IMR-90 (cell line): ENCODE measurements around the gene SOBP. TPM values are rescaled to one million over a fixed set of nuclear protein-coding genes. Genes with fewer than 3 reads are reported as not detected.

Experiments
- ATAC-seq: fragments of 200-7000 bp; cut with Tn5 transposase; 2 replicates; pipeline ENCODE4 v1.9.1; 2020; ENCODE audit warnings: low read depth, mild to moderate bottlenecking, moderate library complexity
- BruUV-seq: library from RNA; stranded (reverse); fragments of 400-500 nt; replicated peaks from 2 replicates; lab custom pipeline; 2021; lab: Mats Ljungman, UMichigan
- CTCF ChIA-PET: fragments of 300-600 bp; formaldehyde crosslinking; extraction: SDS; loops from one replicate; lab custom pipeline; 2021; ENCODE audit warnings: antibody characterized with exemption; lab: Yijun Ruan, JAX
- POLR2A ChIA-PET: fragments of 300-600 bp; sonication (Branson Sonifier 250); formaldehyde crosslinking; loops from one replicate; lab custom pipeline; 2022; ENCODE audit warnings: antibody characterized with exemption; ENCODE audit not compliant: unreplicated experiment; lab: Charles Lee
- DNase-seq: peaks from one replicate; pipeline ENCODE4 v3.0.0; 2013
- H2AFZ ChIP-seq: replicated peaks from 2 replicates; pipeline ENCODE3; 2013; ENCODE audit warnings: low read length, mild to moderate bottlenecking; ENCODE audit not compliant: poor library complexity
- H2AK5ac ChIP-seq: 2 replicates; pipeline ENCODE4 v1.6.1; 2013; ENCODE audit warnings: low read depth, low read length, inconsistent platforms
- H2AK9ac ChIP-seq: replicated peaks from 2 replicates; pipeline ENCODE3; 2013; ENCODE audit warnings: mild to moderate bottlenecking, low read depth, low read length, moderate library complexity; ENCODE audit not compliant: poor library complexity
- H2BK120ac ChIP-seq: 2 replicates; pipeline ENCODE4 v1.6.1; 2013; ENCODE audit warnings: low read depth, low read length, inconsistent platforms
- H2BK15ac ChIP-seq: 3 replicates; pipeline ENCODE4 v1.6.1; 2013; ENCODE audit warnings: low read depth, low read length, inconsistent platforms
- H2BK20ac ChIP-seq: 2 replicates; pipeline ENCODE4 v1.6.1; 2013; ENCODE audit warnings: low read depth, mild to moderate bottlenecking, inconsistent platforms, low read length, moderate library complexity
- H2BK5ac ChIP-seq: 2 replicates; pipeline ENCODE4 v1.6.1; 2013; ENCODE audit warnings: mild to moderate bottlenecking, low read depth, low read length, inconsistent platforms; ENCODE audit not compliant: poor library complexity, severe bottlenecking
- H3K14ac ChIP-seq: replicated peaks from 2 replicates; pipeline ENCODE4 v1.6.1; 2013; ENCODE audit warnings: low read depth, low read length, inconsistent platforms
- H3K18ac ChIP-seq: 2 replicates; pipeline ENCODE4 v1.6.1; 2013; ENCODE audit warnings: low read depth, low read length, control low read depth
- H3K23ac ChIP-seq: 2 replicates; pipeline ENCODE4 v1.6.1; 2013; ENCODE audit warnings: low read depth, low read length, inconsistent platforms
- H3K27ac ChIP-seq: 2 replicates; pipeline ENCODE4 v1.5.1; 2013; ENCODE audit warnings: mild to moderate bottlenecking, control low read depth, low read length; ENCODE audit not compliant: insufficient read depth
- H3K27me3 ChIP-seq: 2 replicates; pipeline ENCODE4 v1.6.1; 2013; ENCODE audit warnings: low read length; ENCODE audit not compliant: control insufficient read depth, insufficient read depth
- H3K36me3 ChIP-seq: 2 replicates; pipeline ENCODE4 v1.6.1; 2013; ENCODE audit warnings: low read length, mixed read lengths; ENCODE audit not compliant: control insufficient read depth, insufficient read depth
- H3K4ac ChIP-seq: 2 replicates; pipeline ENCODE4 v1.6.1; 2013; ENCODE audit warnings: low read depth, low read length, inconsistent platforms
- H3K4me1 ChIP-seq: 2 replicates; pipeline ENCODE4 v1.6.1; 2013; ENCODE audit warnings: low read length, mixed read lengths; ENCODE audit not compliant: control insufficient read depth, insufficient read depth
- H3K4me2 ChIP-seq: 2 replicates; pipeline ENCODE4 v1.6.1; 2013; ENCODE audit warnings: low read depth, mild to moderate bottlenecking, control low read depth, low read length, moderate library complexity
- H3K4me3 ChIP-seq: 2 replicates; pipeline ENCODE4 v1.5.1; 2013; ENCODE audit warnings: low read depth, mild to moderate bottlenecking, control low read depth, low read length, moderate library complexity; ENCODE audit not compliant: insufficient read depth
- H3K56ac ChIP-seq: 2 replicates; pipeline ENCODE4 v1.6.1; 2013; ENCODE audit warnings: low read length, inconsistent platforms; ENCODE audit not compliant: insufficient read depth; ENCODE audit errors: extremely low read depth
- H3K79me1 ChIP-seq, 2 experiments: 2 replicates each; pipeline ENCODE4 v1.6.1; 2013; ENCODE audit warnings: low read length in 2 of 2, inconsistent platforms in 1 of 2, low read depth in 1 of 2
- H3K9ac ChIP-seq: 2 replicates; pipeline ENCODE4 v1.6.1; 2013; ENCODE audit warnings: low read depth, low read length, control low read depth
- H3K9me1 ChIP-seq: 2 replicates; pipeline ENCODE4 v1.6.1; 2013; ENCODE audit warnings: low read length, inconsistent platforms; ENCODE audit not compliant: insufficient read depth
- H3K9me3 ChIP-seq: 2 replicates; pipeline ENCODE4 v1.6.1; 2013; ENCODE audit warnings: low read length; ENCODE audit not compliant: control insufficient read depth, insufficient read depth
- H4K20me1 ChIP-seq: 2 replicates; pipeline ENCODE4 v1.6.1; 2013; ENCODE audit warnings: low read length, inconsistent platforms; ENCODE audit not compliant: insufficient read depth
- H4K5ac ChIP-seq: 2 replicates; pipeline ENCODE4 v1.6.1; 2013; ENCODE audit warnings: mild to moderate bottlenecking, low read depth, low read length, control low read depth
- H4K8ac ChIP-seq, 2 experiments: 2 replicates each; pipeline ENCODE4 v1.6.1; 2013; ENCODE audit warnings: low read depth in 2 of 2, low read length in 2 of 2, control low read depth in 1 of 2, inconsistent platforms in 1 of 2
- H4K91ac ChIP-seq: 2 replicates; pipeline ENCODE4 v1.6.1; 2013; ENCODE audit warnings: low read depth, low read length, inconsistent platforms; ENCODE audit not compliant: insufficient read depth
- BHLHE40 ChIP-seq: fragments of 150-350 bp; IDR thresholded peaks from 2 replicates; pipeline ENCODE4 v1.6.1; 2016; ENCODE audit warnings: mild to moderate bottlenecking, low read depth, low read length
- CEBPB ChIP-seq: IDR thresholded peaks from 2 replicates; pipeline ENCODE4 v1.6.1; 2012; ENCODE audit warnings: low read depth, low read length, improper control_type of control experiment
- CHD1 ChIP-seq: IDR thresholded peaks from 2 replicates; pipeline ENCODE4 v1.6.1; 2012; ENCODE audit warnings: low read depth, low read length, improper control_type of control experiment
- FOS ChIP-seq: fragments of 150-350 bp; IDR thresholded peaks from 2 replicates; pipeline ENCODE4 v1.6.1; 2016; ENCODE audit warnings: low read depth, low read length
- MAFK ChIP-seq: IDR thresholded peaks from 2 replicates; pipeline ENCODE4 v1.6.1; 2012; ENCODE audit warnings: low read depth, low read length, improper control_type of control experiment
- MAZ ChIP-seq: IDR thresholded peaks from 2 replicates; pipeline ENCODE4 v1.6.1; 2012; ENCODE audit warnings: low read depth, mild to moderate bottlenecking, low read length, improper control_type of control experiment, moderate library complexity, borderline replicate concordance
- MXI1 ChIP-seq: IDR thresholded peaks from 2 replicates; pipeline ENCODE4 v1.6.1; 2012; ENCODE audit warnings: low read depth, mild to moderate bottlenecking, low read length, moderate library complexity, borderline replicate concordance
- POLR2A ChIP-seq: IDR thresholded peaks from 2 replicates; pipeline ENCODE4 v1.6.1; 2012; ENCODE audit warnings: mild to moderate bottlenecking, low read depth, low read length
- RAD21 ChIP-seq: IDR thresholded peaks from 2 replicates; pipeline ENCODE4 v1.6.1; 2012; ENCODE audit warnings: low read length, improper control_type of control experiment
- RCOR1 ChIP-seq: IDR thresholded peaks from 2 replicates; pipeline ENCODE4 v1.6.1; 2012; ENCODE audit warnings: mild to moderate bottlenecking, low read length, improper control_type of control experiment; ENCODE audit not compliant: insufficient replicate concordance
- RFX5 ChIP-seq: IDR thresholded peaks from 2 replicates; pipeline ENCODE4 v1.8.0; 2012; ENCODE audit warnings: low read depth, mild to moderate bottlenecking, low read length, moderate library complexity
- WGBS, 2 experiments: methylation state at CpG; one replicate each; pipeline versions ENCODE4 v1.1.5 to v1.1.7; 2013; ENCODE audit warnings: missing lambda C conversion rate in 2 of 2; ENCODE audit not compliant: insufficient read length in 1 of 2; ENCODE audit errors: extremely low coverage in 2 of 2; 5-methylcytosine and 5-hydroxymethylcytosine counted together
- dilution Hi-C: fragments of 300-500 bp; cut with HindIII; formaldehyde crosslinking; loops from one replicate; pipeline ENCODE4 v1.14.3; 2018; ENCODE audit warnings: low sequenced_read_pairs; ENCODE audit not compliant: unreplicated experiment
- in situ Hi-C: fragments of 300-500 bp; cut with MboI; formaldehyde crosslinking; loops from 3 replicates; pipeline ENCODE4 v1.14.3; 2019; ENCODE audit warnings: low sequenced_read_pairs, inconsistent platforms, mixed read lengths
- intact Hi-C: fragments of 100-400 bp; cut with micrococcal nuclease; formaldehyde crosslinking; loops from 2 replicates; pipeline ENCODE4 v1.10.0; 2022
- polyA plus RNA-seq, 3 experiments: library from polyadenylated mRNA; depleted of rRNA; stranded (reverse); fragments of >200 nt; gene quantifications; 2 replicates each; pipeline ENCODE4 v1.2.3, GENCODE V29; 2012; ENCODE audit warnings: low replicate concordance in 1 of 3
- total RNA-seq: library from RNA; depleted of rRNA; stranded (reverse); fragments of >200 nt; gene quantifications from 2 replicates; pipeline ENCODE4 v1.2.3, GENCODE V29; 2012
- TF ChIP-seq, protein P1 (sequence below): conservative IDR thresholded peaks from 2 replicates; pipeline ENCODE4 v1.5.1; 2012; ENCODE audit warnings: mild to moderate bottlenecking, low read depth, low read length, improper control_type of control experiment
- TF ChIP-seq, protein P2 (sequence below): fragments of 150-350 bp; IDR thresholded peaks from 2 replicates; pipeline ENCODE4 v1.6.1; 2016; ENCODE audit warnings: low read depth, mild to moderate bottlenecking, low read length, moderate library complexity, borderline replicate concordance
- TF ChIP-seq, protein P3 (sequence below): fragments of 150-350 bp; IDR thresholded peaks from 2 replicates; pipeline ENCODE4 v1.6.1; 2017; ENCODE audit warnings: mild to moderate bottlenecking, antibody characterized with exemption, low read length, low read depth

The SOBP gene
- total and polyA plus RNA-seq, 2 of the 4 experiments (the other 2 are of a cell fraction) = 0.60 to 0.72 TPM

DNA sequence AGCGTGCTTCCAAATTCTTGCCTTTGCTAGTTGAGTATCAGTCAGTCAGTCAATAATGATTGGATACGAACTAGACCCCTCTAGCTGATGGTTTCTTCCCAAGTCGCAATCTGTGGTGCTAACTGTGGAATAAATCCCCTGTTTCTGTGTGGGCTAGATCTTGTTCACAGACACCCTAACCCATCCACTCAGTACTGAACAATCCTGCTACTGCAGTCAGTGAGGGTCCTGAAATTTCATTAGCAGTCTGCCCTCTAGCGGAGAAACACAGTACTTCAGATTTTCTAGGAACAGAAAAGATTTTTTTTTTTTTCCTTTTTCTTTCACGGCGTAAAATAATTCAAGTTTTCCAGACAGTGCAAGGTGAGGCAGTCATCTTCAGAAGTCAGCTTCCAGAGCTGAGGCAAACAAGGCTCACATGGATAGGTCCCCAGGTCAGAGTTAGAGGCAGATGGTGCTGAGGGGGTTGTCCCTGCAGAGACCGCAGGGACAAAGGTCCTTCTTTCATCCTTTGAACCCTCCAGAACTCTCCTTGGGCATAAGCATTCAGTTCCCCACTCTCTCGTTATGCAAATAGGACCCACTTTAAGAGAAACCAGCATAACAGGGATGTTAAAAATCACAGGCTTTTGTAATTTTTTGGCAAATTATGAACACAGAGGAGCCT lies 214.6 kb downstream of the SOBP start:
- Histone ChIP-seq H3K27me3 (0 out of 2 replicates have a peak, but pooled peaks cover 4% of the 10 kb centered on the region), H3K4me1 (no peaks in the 10 kb centered on the region), H4K20me1 (no peaks in the 10 kb centered on the region), H4K91ac (no peak overlapping the region), H3K4me3 (no peak overlapping the region), H2BK20ac (peak overlapping the region; percentile 21; the same call in 1 of the 2 replicates), H2BK120ac (peak overlapping the region; percentile 20; the same call in 1 of the 2 replicates), H3K14ac (0 out of 2 replicates have a peak overlapping the region, but pooled peaks have one; percentile 10), H2BK5ac (no peak overlapping the region), H3K9me3 (no peaks in the 10 kb centered on the region), H3K36me3 (no peaks in the 10 kb centered on the region), H3K4ac (no peak overlapping the region; the same call in 1 of the 2 replicates), H3K9me1 (peaks cover 2% of the 10 kb centered on the region; the same call in 1 of the 2 replicates), H2AK9ac (no peak overlapping the region), H2AFZ (no peak overlapping the region), H3K27ac (no peak overlapping the region), H3K18ac (no peak overlapping the region), H4K8ac (no peak overlapping the region; a peak in 1 of 4 replicates), H2AK5ac (peak overlapping the region; percentile 55; the same call in 1 of the 2 replicates), H3K56ac (no peak overlapping the region), H3K23ac (no peak overlapping the region), H3K4me2 (peak overlapping the region; percentile 86), H3K79me1 (no peaks in the 10 kb centered on the region), H2BK15ac (no peak overlapping the region), H3K9ac (no peak overlapping the region), H4K5ac (no peak overlapping the region)
- ATAC-seq = peak; percentile 89
- POLR2A ChIA-PET = no interaction called here
- no TSS peak for BruUV-seq
- WGBS, 2 experiments = no CpG with 5 or more reads among the region's 8 CpGs
- peak; percentile 68 for DNase-seq
- in situ Hi-C loops (loop anchor here (5.0 kb wide), 1 partner anchor 32 kb away; no protein-coding TSS in a partner anchor), intact Hi-C loops (loop anchor here (1.0 to 10.0 kb wide), 4 partner anchors 29 to 570 kb away; no protein-coding TSS in a partner anchor), dilution Hi-C loops (no loop called here)
- CTCF ChIA-PET = interaction anchor here (0.6 to 1.7 kb wide), 7 partner anchors 8 to 443 kb away, joined by 3 to 6 read pairs (median 4); no protein-coding TSS in a partner anchor
- TF ChIP-seq RAD21 (peak; percentile 78), MXI1 (no peak), MAZ (no peak), CEBPB (no peak), FOS (no peak), POLR2A (no peak), RCOR1 (no peak), RFX5 (no peak), CHD1 (no peak), BHLHE40 (no peak), MAFK (no peak)
- TF ChIP-seq, protein P1, sequence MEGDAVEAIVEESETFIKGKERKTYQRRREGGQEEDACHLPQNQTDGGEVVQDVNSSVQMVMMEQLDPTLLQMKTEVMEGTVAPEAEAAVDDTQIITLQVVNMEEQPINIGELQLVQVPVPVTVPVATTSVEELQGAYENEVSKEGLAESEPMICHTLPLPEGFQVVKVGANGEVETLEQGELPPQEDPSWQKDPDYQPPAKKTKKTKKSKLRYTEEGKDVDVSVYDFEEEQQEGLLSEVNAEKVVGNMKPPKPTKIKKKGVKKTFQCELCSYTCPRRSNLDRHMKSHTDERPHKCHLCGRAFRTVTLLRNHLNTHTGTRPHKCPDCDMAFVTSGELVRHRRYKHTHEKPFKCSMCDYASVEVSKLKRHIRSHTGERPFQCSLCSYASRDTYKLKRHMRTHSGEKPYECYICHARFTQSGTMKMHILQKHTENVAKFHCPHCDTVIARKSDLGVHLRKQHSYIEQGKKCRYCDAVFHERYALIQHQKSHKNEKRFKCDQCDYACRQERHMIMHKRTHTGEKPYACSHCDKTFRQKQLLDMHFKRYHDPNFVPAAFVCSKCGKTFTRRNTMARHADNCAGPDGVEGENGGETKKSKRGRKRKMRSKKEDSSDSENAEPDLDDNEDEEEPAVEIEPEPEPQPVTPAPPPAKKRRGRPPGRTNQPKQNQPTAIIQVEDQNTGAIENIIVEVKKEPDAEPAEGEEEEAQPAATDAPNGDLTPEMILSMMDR = peak; percentile 82
- TF ChIP-seq, protein P2, sequence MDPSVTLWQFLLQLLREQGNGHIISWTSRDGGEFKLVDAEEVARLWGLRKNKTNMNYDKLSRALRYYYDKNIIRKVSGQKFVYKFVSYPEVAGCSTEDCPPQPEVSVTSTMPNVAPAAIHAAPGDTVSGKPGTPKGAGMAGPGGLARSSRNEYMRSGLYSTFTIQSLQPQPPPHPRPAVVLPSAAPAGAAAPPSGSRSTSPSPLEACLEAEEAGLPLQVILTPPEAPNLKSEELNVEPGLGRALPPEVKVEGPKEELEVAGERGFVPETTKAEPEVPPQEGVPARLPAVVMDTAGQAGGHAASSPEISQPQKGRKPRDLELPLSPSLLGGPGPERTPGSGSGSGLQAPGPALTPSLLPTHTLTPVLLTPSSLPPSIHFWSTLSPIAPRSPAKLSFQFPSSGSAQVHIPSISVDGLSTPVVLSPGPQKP = no peak
- TF ChIP-seq, protein P3, sequence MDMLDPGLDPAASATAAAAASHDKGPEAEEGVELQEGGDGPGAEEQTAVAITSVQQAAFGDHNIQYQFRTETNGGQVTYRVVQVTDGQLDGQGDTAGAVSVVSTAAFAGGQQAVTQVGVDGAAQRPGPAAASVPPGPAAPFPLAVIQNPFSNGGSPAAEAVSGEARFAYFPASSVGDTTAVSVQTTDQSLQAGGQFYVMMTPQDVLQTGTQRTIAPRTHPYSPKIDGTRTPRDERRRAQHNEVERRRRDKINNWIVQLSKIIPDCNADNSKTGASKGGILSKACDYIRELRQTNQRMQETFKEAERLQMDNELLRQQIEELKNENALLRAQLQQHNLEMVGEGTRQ = no peak
